ENCODE data around the gene TEDDM1. TPM values are rescaled to one million over a fixed set of nuclear protein-coding genes. Genes with fewer than 3 reads are reported as not detected.
"Not testable (repeated sequence)": the region's sequence is repeated elsewhere in the genome, so short reads cannot be mapped to it uniquely, and the experiment has no call there.

TEDDM1 gene
- total RNA-seq, 1 donor from 2014 or later, result not detected

DNA sequence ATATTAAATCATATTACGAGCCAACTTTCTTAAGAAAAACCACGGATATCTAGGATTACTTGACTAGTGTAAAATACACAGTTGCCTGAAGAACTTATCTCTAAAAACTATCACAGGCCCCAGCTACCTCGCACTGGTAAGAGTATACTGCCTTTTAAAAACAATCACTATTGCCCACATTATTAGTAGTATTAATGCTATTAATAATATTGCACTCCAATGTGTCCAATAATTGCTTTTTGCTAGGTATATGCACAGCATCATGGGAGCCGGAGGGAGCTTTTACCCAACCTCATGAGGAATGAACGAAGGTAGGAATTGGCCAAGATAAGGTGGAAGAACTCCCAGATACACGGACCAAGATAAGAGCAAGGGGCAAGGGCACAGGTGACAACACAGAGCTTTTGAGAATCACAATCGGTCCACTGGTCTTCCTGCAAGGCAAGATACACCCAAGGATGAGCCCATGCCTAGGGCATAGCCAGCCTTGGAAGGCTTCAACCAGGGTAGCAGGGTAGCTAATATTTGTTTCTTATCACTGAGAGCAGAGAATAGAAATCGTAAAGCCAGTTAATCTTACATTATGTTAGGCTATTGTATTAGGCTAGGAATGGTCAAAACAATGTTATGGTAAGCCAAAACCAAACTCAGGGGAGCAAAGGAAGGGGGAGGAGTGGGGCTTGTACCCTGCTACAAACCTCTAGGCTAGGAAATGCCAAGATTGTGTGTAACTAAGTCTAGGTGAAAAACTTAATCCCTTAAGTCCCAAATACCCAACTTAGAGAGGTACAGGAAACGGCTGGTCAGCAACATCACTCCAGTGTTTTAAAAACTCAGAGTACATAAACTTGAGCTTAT lies 18.3 kb downstream of the TEDDM1 start:
- Mint-ChIP-seq H3K9me3 (ENCODE audit: unreplicated experiment) (no peaks in the 10 kb centered on the region), H3K4me3 (ENCODE audit: unreplicated experiment) (no peak overlapping the region), H3K27me3 (ENCODE audit: unreplicated experiment) (no peaks in the 10 kb centered on the region), H3K4me1 (ENCODE audit: unreplicated experiment) (no peaks in the 10 kb centered on the region), H3K36me3 (ENCODE audit: unreplicated experiment) (peaks cover 52% of the 10 kb centered on the region), H3K27ac (ENCODE audit: unreplicated experiment) (no peak overlapping the region)
- TF ChIP-seq, protein P1, sequence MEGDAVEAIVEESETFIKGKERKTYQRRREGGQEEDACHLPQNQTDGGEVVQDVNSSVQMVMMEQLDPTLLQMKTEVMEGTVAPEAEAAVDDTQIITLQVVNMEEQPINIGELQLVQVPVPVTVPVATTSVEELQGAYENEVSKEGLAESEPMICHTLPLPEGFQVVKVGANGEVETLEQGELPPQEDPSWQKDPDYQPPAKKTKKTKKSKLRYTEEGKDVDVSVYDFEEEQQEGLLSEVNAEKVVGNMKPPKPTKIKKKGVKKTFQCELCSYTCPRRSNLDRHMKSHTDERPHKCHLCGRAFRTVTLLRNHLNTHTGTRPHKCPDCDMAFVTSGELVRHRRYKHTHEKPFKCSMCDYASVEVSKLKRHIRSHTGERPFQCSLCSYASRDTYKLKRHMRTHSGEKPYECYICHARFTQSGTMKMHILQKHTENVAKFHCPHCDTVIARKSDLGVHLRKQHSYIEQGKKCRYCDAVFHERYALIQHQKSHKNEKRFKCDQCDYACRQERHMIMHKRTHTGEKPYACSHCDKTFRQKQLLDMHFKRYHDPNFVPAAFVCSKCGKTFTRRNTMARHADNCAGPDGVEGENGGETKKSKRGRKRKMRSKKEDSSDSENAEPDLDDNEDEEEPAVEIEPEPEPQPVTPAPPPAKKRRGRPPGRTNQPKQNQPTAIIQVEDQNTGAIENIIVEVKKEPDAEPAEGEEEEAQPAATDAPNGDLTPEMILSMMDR (IDR thresholded peaks at IDR 0.05), result no peak
- no peak for DNase-seq (ENCODE audit: extremely low spot score, unreplicated experiment)

DNA sequence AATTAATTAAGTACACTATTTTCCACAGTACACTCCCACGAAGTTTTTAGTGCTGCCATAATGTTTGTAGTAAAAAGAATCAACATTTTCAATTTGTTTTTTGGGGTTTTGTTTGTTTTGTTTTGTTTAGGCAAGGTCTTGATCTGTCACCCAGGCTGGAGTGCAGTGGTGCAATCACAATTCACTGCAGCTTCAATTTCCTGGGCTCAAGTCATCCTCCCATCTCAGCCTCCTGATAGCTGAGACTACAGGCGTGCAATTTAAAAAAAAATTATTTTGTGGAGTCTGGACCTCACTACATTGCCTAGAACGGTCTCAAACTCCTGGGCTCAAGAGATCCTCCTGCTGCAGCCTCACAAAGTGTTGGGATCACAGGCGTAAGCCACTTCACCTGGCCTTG lies 20.3 kb downstream of the TEDDM1 start:
- TF ChIP-seq, protein P1 (IDR thresholded peaks at IDR 0.05), result no peak
- peaks cover 33% of the 10 kb centered on the region for H3K36me3 Mint-ChIP-seq (ENCODE audit: unreplicated experiment)
- H3K4me1 Mint-ChIP-seq (ENCODE audit: unreplicated experiment), result no peaks in the 10 kb centered on the region
- no peak overlapping the region for H3K27ac Mint-ChIP-seq (ENCODE audit: unreplicated experiment)
- DNase-seq (ENCODE audit: extremely low spot score, unreplicated experiment), result no peak
- H3K27me3 Mint-ChIP-seq (ENCODE audit: unreplicated experiment), result no peaks in the 10 kb centered on the region
- no peak overlapping the region for H3K4me3 Mint-ChIP-seq (ENCODE audit: unreplicated experiment)
- H3K9me3 Mint-ChIP-seq (ENCODE audit: unreplicated experiment), result no peaks in the 10 kb centered on the region

DNA sequence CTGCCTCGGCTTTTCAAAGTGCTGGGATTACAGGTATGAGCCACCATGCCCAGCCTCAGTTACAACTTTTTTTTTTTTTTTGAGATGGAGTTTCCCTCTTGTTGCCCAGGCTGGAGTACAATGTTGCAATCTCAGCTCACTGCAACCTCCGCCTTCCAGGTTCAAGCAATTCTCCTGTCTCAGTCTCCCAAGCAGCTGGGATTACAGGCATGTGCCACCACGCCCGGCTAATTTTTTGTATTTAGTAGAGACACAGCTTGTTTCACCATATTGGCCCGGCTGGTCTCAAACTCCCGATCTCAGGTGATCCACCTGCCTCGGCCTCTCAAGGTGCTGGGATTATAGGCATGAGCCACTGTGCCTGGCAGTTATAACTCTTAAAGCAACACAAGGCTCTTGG lies 20.7 kb downstream of the TEDDM1 start:
- peaks cover 30% of the 10 kb centered on the region for H3K36me3 Mint-ChIP-seq (ENCODE audit: unreplicated experiment)
- H3K9me3 Mint-ChIP-seq (ENCODE audit: unreplicated experiment); H3K27me3 Mint-ChIP-seq (ENCODE audit: unreplicated experiment); DNase-seq (ENCODE audit: extremely low spot score, unreplicated experiment); H3K4me1 Mint-ChIP-seq (ENCODE audit: unreplicated experiment); H3K4me3 Mint-ChIP-seq (ENCODE audit: unreplicated experiment); H3K27ac Mint-ChIP-seq (ENCODE audit: unreplicated experiment): not testable (repeated sequence)

GRCh38 chr1:182376936-182377574 lies 23.4 kb downstream of the TEDDM1 start:
- TF ChIP-seq, protein P1 (IDR thresholded peaks at IDR 0.05), result no peak
- Mint-ChIP-seq H3K27me3 (ENCODE audit: unreplicated experiment) (peaks cover 7% of the 10 kb centered on the region), H3K4me3 (ENCODE audit: unreplicated experiment) (no peak overlapping the region), H3K9me3 (ENCODE audit: unreplicated experiment) (no peaks in the 10 kb centered on the region), H3K4me1 (ENCODE audit: unreplicated experiment) (no peaks in the 10 kb centered on the region), H3K36me3 (ENCODE audit: unreplicated experiment) (peaks cover 6% of the 10 kb centered on the region), H3K27ac (ENCODE audit: unreplicated experiment) (no peak overlapping the region)
- no peak for DNase-seq (ENCODE audit: extremely low spot score, unreplicated experiment)

DNA sequence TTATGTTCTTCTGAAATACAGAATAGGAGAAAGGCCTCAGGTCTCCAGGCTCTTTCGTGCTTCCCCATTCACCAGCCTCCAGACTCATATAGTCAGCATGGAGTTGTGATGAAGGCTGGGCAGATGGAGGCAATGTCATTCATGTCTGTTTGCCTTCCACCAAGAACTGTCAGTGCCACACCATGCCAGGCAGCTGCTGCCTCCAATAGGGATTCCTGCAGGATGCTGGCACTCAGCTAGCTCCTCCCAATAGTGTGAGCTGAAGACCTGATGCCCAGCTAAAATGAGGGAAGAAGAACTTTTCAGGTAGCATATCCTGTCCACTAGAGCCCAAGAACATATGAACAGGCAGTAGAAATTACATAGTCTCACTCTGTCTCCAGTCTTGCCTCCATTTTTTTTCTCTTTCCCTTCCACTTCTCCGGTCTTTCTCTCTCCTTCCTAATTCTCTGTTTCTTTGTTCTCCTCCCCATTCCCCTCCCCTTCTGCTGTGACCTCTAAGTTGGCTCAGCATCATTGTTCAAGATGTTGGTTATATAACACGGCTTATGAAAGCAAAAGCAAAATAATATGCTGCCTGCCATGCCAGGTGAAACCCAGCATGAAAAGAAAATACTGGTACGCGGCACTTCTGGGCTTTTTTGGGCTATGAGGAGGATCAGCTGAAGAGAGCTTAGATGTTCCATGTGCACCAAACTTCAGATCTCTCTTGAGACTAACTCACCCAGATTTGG lies 26.2 kb downstream of the TEDDM1 start:
- no peaks in the 10 kb centered on the region for H3K9me3 Mint-ChIP-seq (ENCODE audit: unreplicated experiment)
- H3K4me1 Mint-ChIP-seq (ENCODE audit: unreplicated experiment), result no peaks in the 10 kb centered on the region
- H3K27ac Mint-ChIP-seq (ENCODE audit: unreplicated experiment), result no peak overlapping the region
- no peaks in the 10 kb centered on the region for H3K36me3 Mint-ChIP-seq (ENCODE audit: unreplicated experiment)
- H3K27me3 Mint-ChIP-seq (ENCODE audit: unreplicated experiment), result peaks cover 10% of the 10 kb centered on the region
- DNase-seq (ENCODE audit: extremely low spot score, unreplicated experiment), result no peak
- H3K4me3 Mint-ChIP-seq (ENCODE audit: unreplicated experiment), result no peak overlapping the region
- TF ChIP-seq, protein P1 (IDR thresholded peaks at IDR 0.05), result no peak

All from osteocyte (in vitro differentiated cells).